Measurements from ENCODE around the gene CUX1.
"Not testable (repeated sequence)": the region's sequence is repeated elsewhere in the genome, so short reads cannot be mapped to it uniquely, and the experiment has no call there.

The CUX1 gene

DNA sequence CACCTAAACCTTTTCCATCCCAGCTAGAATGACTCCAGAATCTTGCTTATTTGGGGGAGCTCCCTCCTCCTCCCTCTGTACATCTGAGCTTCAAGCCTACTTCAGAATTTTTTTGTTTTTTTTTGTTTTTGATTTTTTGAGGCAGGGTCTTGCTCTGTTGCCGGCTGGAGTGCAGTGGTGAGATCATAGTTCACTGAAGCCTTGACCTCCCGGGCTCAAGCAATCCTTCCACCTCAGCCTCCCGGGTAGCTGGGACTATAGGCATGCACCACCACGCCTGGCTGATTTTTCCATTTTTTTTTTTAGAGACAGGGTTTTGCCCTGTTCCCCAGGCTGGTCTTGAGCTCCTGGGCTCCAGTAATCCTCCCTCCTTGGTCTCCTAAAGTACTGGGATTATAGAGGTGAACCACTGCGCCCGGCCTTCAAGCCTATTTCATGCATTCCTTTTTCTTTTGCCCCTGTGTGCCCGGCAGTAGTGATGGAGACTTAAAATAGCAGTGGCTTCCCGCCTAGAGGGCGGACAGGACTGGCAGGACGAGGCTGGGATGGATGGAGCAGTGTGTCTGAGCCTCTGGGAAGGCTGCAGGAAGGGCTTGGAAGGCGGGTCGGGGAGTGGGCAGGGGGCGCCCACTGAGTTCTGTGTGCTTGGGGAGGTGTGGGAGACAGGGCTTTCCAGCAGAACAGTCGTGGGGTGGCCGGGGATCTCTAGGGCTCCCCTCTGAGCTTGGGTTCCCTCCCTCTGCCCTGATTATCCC lies 8.8 kb downstream of the CUX1 start:
- H3K9ac ChIP-seq (ENCODE audit: low read depth, low read length): no peak overlapping the region
- peaks cover 21% of the 10 kb centered on the region for H3K4me1 ChIP-seq (ENCODE audit: insufficient read depth, low read length)
- H3K36me3 ChIP-seq (ENCODE audit: insufficient read depth, low read length): no peaks in the 10 kb centered on the region; the same call in 1 of the 2 replicates
- no peaks in the 10 kb centered on the region for H3K9me3 ChIP-seq (ENCODE audit: control insufficient read depth, insufficient read depth, low read length)

DNA sequence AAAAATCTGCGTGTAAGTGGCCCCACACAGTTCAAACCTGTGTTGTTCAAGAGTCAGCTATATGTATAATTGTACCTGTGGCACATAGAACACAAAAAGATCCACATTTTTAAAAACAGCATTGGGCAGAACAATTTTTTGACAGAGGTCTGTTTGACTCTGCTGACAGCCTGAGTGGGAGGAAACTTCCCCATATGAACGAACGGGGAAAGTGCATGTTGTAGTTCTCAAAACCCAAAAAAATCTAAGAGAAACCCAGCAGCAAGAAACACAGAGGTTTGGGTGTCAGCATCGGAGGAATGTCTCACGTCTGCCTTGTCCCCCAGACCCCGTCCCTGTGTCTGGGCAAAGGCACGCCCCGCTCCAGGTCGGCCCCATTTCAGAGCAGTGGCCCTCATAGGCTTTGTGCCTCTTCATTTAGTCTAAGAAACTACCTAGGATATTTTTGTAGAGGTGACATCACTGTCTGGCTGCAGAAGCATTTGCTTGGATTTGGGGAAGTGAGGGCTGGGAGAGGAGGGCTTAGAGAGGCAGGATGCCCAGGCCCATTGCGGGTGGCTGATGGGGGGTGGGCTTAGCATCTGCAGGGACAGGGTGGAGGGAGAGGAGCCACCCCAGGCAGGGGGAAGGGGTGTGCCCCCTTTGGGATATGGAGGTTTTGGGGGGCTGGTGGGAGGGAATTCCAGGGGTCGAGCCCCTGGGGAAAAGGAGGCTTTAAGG lies 11.0 kb downstream of the CUX1 start:
- H3K9me3 ChIP-seq (ENCODE audit: control insufficient read depth, insufficient read depth, low read length): no peaks in the 10 kb centered on the region
- peaks cover 16% of the 10 kb centered on the region for H3K4me1 ChIP-seq (ENCODE audit: insufficient read depth, low read length)
- no peaks in the 10 kb centered on the region for H3K36me3 ChIP-seq (ENCODE audit: insufficient read depth, low read length)
- H3K9ac ChIP-seq (ENCODE audit: low read depth, low read length): no peak overlapping the region

DNA sequence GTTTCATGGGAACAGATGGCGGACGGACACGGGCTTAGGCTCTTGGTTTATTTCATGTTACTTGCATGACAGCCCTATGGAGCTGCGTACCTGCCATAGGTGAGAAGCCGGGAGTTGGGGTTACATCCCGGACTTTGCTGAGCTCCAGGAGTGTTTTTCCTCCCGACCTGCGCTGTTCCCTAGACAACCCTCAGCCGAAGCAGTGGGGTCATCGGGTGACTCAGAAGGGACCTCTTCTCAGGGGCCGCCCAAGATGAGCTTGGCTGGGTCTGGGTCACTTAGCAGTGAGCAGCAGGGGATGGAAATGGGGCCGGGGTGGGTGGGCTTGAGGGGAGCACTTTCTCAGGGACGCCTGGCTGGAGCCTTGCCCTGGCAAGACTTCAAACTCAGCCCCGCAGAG lies 11.9 kb downstream of the CUX1 start:
- Histone ChIP-seq H3K9me3 (ENCODE audit: control insufficient read depth, insufficient read depth, low read length) (no peaks in the 10 kb centered on the region), H3K36me3 (ENCODE audit: insufficient read depth, low read length) (no peaks in the 10 kb centered on the region), H3K9ac (ENCODE audit: low read depth, low read length) (no peak overlapping the region), H3K4me1 (ENCODE audit: insufficient read depth, low read length) (peaks cover 16% of the 10 kb centered on the region)

DNA sequence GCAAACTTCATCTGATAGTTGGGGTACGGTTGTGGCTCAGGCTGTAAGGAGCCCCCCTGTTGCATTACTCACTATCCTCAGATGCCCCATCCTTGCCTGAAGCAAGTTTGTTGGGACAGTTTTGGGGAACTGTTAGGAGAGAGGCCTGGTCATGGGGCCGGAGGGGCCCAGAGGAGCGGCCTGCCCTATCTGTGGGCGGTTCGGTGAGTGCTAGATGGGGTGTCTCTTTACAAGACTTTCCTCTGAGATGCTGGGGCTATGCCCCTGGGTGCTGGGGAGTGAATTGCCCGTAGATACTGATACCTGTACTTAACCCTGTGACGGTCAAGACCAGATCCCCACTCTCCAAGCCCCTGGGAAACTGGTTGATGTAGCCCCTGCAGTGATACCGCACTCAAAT lies 12.4 kb downstream of the CUX1 start:
- no peak overlapping the region for H3K9ac ChIP-seq (ENCODE audit: low read depth, low read length)
- H3K4me1 ChIP-seq (ENCODE audit: insufficient read depth, low read length): peaks cover 13% of the 10 kb centered on the region
- no peaks in the 10 kb centered on the region for H3K9me3 ChIP-seq (ENCODE audit: control insufficient read depth, insufficient read depth, low read length)
- no peaks in the 10 kb centered on the region for H3K36me3 ChIP-seq (ENCODE audit: insufficient read depth, low read length)

DNA sequence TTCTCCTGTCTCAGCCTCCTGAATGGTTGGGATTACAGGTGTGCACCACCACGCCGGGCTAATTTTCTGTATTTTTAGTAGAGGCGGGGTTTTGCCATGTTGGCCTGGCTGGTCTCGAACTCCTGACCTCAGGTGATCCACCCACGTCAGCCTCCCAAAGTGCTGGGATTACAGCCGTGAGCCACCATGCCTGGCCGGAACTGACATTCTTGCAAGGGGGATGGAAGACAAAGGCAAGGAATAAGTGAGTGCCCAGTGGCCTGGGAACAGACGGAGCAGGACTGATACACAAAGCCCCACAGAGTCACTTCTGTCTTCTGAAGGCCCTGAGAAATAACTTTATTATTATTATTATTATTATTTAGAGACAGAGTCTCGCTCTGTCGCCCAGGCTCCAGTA lies 14.0 kb downstream of the CUX1 start:
- not testable (repeated sequence) for H3K9me3 ChIP-seq (ENCODE audit: control insufficient read depth, insufficient read depth, low read length); H3K4me1 ChIP-seq (ENCODE audit: insufficient read depth, low read length); H3K9ac ChIP-seq (ENCODE audit: low read depth, low read length); H3K36me3 ChIP-seq (ENCODE audit: insufficient read depth, low read length)

DNA sequence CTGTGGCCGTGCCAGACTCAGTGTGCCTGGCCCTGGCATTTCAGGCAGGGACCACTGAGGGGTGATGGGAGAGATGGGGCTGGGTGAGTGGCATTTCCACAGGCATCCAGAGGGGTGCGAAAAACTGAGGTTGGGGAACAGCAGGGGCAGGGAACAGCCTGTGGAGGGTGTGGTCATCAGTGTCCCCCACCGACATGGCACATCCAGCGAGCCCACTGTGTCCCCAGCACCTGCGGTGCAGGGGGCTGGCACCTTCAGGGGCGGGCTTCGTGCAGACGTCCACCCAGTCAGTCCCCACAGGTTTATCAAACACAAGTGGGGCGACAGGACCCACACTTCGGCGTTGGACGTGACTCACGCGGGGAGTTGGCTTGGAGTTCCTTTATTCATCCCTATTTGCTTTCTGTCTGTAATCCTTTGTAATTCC lies 14.8 kb downstream of the CUX1 start:
- Histone ChIP-seq H3K9me3 (ENCODE audit: control insufficient read depth, insufficient read depth, low read length) (no peaks in the 10 kb centered on the region), H3K4me1 (ENCODE audit: insufficient read depth, low read length) (peaks cover 3% of the 10 kb centered on the region; the same call in 1 of the 2 replicates), H3K36me3 (ENCODE audit: insufficient read depth, low read length) (no peaks in the 10 kb centered on the region), H3K9ac (ENCODE audit: low read depth, low read length) (no peak overlapping the region)

DNA sequence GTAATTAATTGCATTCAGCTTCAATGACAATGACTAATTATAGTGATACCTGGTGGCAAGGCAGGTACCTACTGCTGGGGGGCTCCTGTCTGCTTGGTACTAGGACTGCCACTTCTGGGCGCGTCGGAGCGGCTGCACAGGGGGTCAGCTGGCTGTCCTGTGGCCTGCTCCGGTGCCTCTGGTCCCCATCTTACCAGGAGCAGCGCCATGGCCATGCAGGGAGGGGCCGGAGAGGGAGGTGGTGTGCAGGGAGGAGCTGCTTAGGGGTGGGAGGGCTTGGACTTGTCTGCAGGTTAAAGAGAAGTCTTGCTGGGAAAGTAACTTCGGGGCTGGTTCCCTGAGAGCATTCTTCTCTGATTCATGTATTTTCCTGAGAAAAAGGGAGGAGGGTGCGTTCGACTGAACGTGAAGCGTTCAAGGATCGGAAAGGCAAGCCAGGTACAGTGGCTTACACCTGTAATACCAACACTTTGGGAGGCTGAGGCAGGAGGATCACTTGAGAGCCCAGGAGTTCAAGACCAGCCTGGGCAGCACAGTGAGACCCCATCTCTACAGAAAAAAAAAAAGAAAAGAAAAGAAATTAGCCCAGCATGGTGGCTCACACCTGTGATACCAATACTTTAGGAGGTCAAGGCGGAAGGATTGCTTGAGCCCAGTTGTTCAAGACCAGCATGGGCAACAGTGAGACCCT lies 15.4 kb downstream of the CUX1 start:
- Histone ChIP-seq H3K4me1 (ENCODE audit: insufficient read depth, low read length) (peaks cover 3% of the 10 kb centered on the region; the same call in 1 of the 2 replicates), H3K9ac (ENCODE audit: low read depth, low read length) (no peak overlapping the region), H3K36me3 (ENCODE audit: insufficient read depth, low read length) (no peaks in the 10 kb centered on the region), H3K9me3 (ENCODE audit: control insufficient read depth, insufficient read depth, low read length) (no peaks in the 10 kb centered on the region)

DNA sequence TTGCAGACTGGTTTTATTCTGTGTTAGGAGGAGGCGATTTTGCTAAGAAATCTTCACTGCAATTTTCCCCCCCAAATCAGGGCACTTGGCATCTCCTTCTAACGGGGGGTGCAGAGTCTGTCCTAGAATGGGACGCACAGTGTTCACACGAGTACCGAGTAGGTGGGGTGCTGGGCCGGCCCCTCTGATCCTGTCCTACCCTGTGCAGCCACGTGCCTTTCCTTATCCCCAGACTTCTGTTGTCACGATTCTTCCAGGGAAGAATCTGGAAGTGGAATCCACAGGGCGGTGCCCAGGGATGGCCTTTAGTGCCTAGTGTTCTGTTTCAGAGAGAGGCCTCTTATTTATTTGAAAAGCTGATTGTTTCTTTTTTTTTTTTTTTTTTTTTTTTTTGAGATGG lies 16.4 kb downstream of the CUX1 start:
- no peaks in the 10 kb centered on the region for H3K36me3 ChIP-seq (ENCODE audit: insufficient read depth, low read length)
- no peaks in the 10 kb centered on the region for H3K4me1 ChIP-seq (ENCODE audit: insufficient read depth, low read length)
- H3K9me3 ChIP-seq (ENCODE audit: control insufficient read depth, insufficient read depth, low read length): no peaks in the 10 kb centered on the region
- no peak overlapping the region for H3K9ac ChIP-seq (ENCODE audit: low read depth, low read length)

DNA sequence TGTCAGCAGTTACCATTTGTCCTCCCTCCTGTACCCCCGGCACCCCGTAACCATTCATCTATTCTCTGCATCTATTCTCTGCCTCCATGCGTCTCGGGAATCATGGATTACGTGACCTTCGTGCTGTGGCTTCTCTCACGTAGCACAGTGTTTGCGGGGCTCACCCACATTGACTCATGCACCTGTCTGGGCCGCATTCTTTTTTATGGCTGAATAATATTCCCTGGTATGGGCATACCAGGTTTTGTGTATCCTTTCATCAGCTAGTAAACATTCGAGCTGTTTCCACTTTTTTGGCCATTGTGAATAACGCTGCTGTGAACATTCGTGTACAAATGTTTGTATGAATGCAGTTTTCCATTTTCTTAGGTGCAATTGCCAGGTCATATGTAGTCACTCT lies 17.7 kb downstream of the CUX1 start:
- Histone ChIP-seq H3K36me3 (ENCODE audit: insufficient read depth, low read length) (no peaks in the 10 kb centered on the region), H3K4me1 (ENCODE audit: insufficient read depth, low read length) (no peaks in the 10 kb centered on the region), H3K9me3 (ENCODE audit: control insufficient read depth, insufficient read depth, low read length) (no peaks in the 10 kb centered on the region), H3K9ac (ENCODE audit: low read depth, low read length) (no peak overlapping the region)

DNA sequence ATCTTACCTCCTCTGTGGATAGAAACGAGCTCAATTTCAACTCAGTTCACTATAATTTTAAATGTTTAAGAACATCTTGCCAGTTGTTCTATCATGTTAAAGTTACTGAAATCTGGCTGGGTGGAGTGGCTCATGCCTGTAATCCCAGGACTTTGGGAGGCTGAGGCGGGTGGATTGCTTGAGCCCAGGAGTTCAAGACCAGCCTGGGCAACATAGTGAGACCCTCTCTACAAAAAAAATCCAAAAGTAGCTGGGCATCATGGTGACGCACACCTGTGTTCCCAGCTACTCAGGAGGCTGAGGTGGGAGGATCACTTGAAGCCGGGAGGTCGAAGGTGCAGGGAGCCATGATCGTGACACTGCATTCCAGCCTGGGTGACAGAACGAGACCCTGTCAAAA lies 20.0 kb downstream of the CUX1 start:
- H3K4me1 ChIP-seq (ENCODE audit: insufficient read depth, low read length); H3K9ac ChIP-seq (ENCODE audit: low read depth, low read length); H3K9me3 ChIP-seq (ENCODE audit: control insufficient read depth, insufficient read depth, low read length); H3K36me3 ChIP-seq (ENCODE audit: insufficient read depth, low read length): not testable (repeated sequence)

DNA sequence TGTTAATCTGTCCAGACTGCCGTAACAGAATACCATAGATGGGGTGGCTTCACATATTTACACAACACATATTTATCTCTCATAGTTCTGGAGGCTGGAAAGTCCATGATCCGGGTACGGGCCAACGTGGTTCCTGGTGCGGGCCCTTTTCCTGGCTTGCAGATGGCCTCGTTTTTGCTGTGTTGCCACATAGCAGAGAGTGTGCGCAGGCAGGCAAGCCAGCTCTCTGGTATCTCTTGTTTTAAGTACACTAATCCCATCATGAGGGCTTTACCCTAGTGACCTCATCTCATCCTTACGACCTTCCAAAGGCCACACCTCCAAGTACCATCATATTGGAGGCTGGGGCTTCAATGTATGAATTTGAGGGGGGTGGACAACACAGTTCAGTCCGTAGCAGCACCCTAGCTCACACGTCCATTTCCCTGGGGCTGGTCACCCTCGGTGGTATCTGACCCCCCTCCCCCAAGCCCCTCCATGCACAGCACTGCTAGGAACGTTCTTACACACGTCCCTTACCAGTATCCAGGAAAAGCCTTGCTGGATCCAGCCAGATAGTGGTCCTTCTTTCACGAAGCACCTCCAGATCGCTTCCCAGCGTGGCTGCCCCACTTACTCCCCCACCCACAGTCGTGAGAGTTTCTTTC lies 21.5 kb downstream of the CUX1 start:
- Histone ChIP-seq H3K9me3 (ENCODE audit: control insufficient read depth, insufficient read depth, low read length) (no peaks in the 10 kb centered on the region), H3K9ac (ENCODE audit: low read depth, low read length) (no peak overlapping the region), H3K36me3 (ENCODE audit: insufficient read depth, low read length) (no peaks in the 10 kb centered on the region), H3K4me1 (ENCODE audit: insufficient read depth, low read length) (no peaks in the 10 kb centered on the region)

DNA sequence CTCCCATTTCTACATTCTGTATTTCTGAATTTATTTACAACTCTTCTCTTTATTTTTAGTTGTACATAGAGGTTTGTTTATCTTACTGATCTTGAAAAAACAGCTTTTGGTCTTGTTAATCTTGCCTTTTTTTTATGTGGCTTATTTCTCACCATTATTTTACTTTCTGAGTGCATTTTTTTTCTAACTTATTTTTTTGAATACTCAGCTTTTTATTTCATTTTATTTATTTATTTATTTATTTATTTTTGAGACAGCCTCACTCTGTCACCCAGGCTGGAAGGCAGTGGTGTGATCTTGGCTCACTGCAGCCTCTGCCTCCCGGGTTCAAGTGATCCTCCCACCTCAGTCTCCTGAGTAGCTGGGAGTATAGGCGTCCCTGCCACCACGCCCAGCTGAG lies 23.9 kb downstream of the CUX1 start:
- no peak overlapping the region for H3K9ac ChIP-seq (ENCODE audit: low read depth, low read length)
- H3K36me3 ChIP-seq (ENCODE audit: insufficient read depth, low read length): no peaks in the 10 kb centered on the region
- H3K9me3 ChIP-seq (ENCODE audit: control insufficient read depth, insufficient read depth, low read length): no peaks in the 10 kb centered on the region
- peaks cover 3% of the 10 kb centered on the region; the same call in 1 of the 2 replicates for H3K4me1 ChIP-seq (ENCODE audit: insufficient read depth, low read length)

DNA sequence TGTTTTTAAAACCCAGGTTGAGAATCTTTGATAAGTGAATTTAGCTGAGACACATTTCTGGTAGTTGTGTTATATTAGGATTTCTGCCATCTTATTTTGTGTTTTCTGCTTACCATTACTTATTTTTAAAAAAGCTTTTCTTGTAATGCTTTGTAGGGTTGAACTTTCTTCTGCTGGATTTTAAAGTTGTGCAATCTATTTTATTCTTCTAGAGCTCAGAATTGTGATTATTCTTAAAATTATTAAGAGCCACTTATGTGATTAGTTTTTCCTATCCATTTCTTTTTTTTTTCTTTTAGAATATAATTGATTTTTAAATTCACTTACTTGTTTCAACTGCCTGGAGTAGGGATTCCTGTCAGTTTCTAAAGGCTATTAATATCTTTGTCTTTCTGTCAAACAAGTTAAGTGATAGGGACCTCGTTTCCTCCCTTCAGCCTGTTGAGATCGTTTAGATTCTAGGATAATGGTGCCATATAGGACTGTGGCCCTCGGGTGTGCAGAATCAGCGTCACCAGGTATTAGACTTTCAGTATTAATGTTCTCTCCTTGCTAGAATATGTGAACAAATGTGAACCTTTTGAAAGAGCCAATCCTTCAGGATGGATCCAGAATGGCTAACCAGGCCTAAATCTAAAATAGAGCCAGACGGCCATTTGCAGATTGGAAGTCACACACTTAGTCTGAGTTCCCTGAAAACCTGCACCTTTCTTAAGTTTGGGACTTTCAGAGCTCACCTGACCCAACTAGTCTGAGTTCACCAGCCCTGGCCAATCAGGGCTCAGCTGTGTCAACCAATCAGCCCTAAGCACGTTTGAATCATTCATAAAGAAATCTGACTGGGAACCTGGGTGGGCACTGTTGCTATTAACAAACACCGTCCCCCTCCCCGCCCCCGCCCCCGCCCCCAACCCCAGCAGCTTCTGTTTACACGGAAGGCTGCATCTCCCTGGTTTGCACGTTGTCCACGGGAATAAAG lies 26.2 kb downstream of the CUX1 start:
- H3K4me1 ChIP-seq (ENCODE audit: insufficient read depth, low read length): peaks cover 3% of the 10 kb centered on the region; the same call in 1 of the 2 replicates
- peaks cover 7% of the 10 kb centered on the region for H3K36me3 ChIP-seq (ENCODE audit: insufficient read depth, low read length)
- H3K9ac ChIP-seq (ENCODE audit: low read depth, low read length): no peak overlapping the region
- peaks cover 7% of the 10 kb centered on the region; the same call in 1 of the 2 replicates for H3K9me3 ChIP-seq (ENCODE audit: control insufficient read depth, insufficient read depth, low read length)
